Peyer's patch (tissue), 4 donors: ENCODE data around the gene DHODH. TPM values are rescaled to one million over a fixed set of nuclear protein-coding genes. Genes with fewer than 3 reads are reported as not detected.

ENCODE experiments used
- DNase-seq, 3 donors: peaks; one replicate each; pipeline ENCODE4 v3.0.0-alpha.2; 2017 to 2019
- H3K27ac ChIP-seq, 4 donors: fragments of 200-600 bp; sonication (generic); one replicate each; pipeline ENCODE4 v1.5.1; 2016 to 2019
- H3K27me3 ChIP-seq, 2 donors: fragments of 200-600 bp; sonication (generic); one replicate each; pipeline ENCODE4 v1.5.1; 2019
- H3K36me3 ChIP-seq, 3 donors: fragments of 200-600 bp; sonication (generic); one replicate each; pipeline ENCODE4 v1.5.1; 2016 to 2019
- H3K4me1 ChIP-seq, 4 donors: fragments of 200-600 bp; sonication (generic); one replicate each; pipeline ENCODE4 v1.5.1; 2016 to 2019
- H3K4me3 ChIP-seq, 4 donors: fragments of 200-600 bp; sonication (generic); 1 replicate in 3 of 4; 2 replicates in 1 of 4; pipeline ENCODE4 v1.5.1; 2016 to 2019; ENCODE audit warnings: mild to moderate bottlenecking in 1 of 4
- H3K9me3 ChIP-seq, 4 donors: fragments of 200-600 bp; sonication (generic); one replicate each; pipeline ENCODE4 v1.5.1; 2016 to 2019; ENCODE audit warnings: mild to moderate bottlenecking in 1 of 4
- CTCF ChIP-seq, 6 experiments: fragments of 450-650 bp in 4 of 6; fragments of 200-600 bp in 2 of 6; sonication (generic) in 1 of 6; IDR thresholded peaks; one replicate each; pipeline ENCODE4 v1.5.1; 2017 to 2019; ENCODE audit warnings: antibody characterized with exemption in 6 of 6, mild to moderate bottlenecking in 3 of 6, moderate library complexity in 1 of 6
- POLR2A ChIP-seq, 2 donors: fragments of 450-650 bp; IDR thresholded peaks; one replicate each; pipeline ENCODE4 v1.5.1; 2017; ENCODE audit warnings: antibody characterized with exemption in 2 of 2, mild to moderate bottlenecking in 2 of 2, moderate library complexity in 2 of 2
- total RNA-seq, 4 donors: library from RNA; depleted of rRNA; stranded (reverse); fragments of >200 nt; gene quantifications; one replicate each; pipeline ENCODE4 v1.1.0, GENCODE V29; 2016

Gene DHODH
- total RNA-seq = 1 to 10 TPM in 3 of 4 donors, under 1 TPM in 1; 0.88 to 8.9 (median 5.8) TPM

GRCh38 chr16:72008424-72009216 lies at the start of gene DHODH:
Gene DHODH (plus strand): TSS chr16:72008744. CDS start chr16:72008765, 21 bp downstream.
- Histone ChIP-seq H3K27ac (peak within 1 kb of the TSS; percentile 44 to 84 (median 54)), H3K4me1 (peaks cover 0 to 4% (median 0%) of the 10 kb centered on the region in 4 donors), H3K36me3 (no peaks in the 10 kb centered on the region), H3K27me3 (no peaks in the 10 kb centered on the region), H3K9me3 (no peaks in the 10 kb centered on the region), H3K4me3 (peak within 1 kb of the TSS; percentile 85 to 97 (median 92))
- TF ChIP-seq CTCF (IDR thresholded peaks at IDR 0.05) (peak in 3 of 6 experiments; percentile 4 to 15 (median 9)), POLR2A (IDR thresholded peaks at IDR 0.05) (peak in 1 of 2 donors; percentile 33)
- peak; percentile 96 to 99 (median 98) for DNase-seq

GRCh38 chr16:71961066-71962039 lies 47.2 kb upstream of the DHODH start:
- no peak overlapping the region for H3K27ac ChIP-seq
- no peaks in the 10 kb centered on the region for H3K4me1 ChIP-seq
- H3K36me3 ChIP-seq = no peaks in the 10 kb centered on the region
- no peaks in the 10 kb centered on the region for H3K9me3 ChIP-seq
- no peaks in the 10 kb centered on the region for H3K27me3 ChIP-seq
- H3K4me3 ChIP-seq = no peak overlapping the region
- TF ChIP-seq POLR2A (IDR thresholded peaks at IDR 0.05) = no peak
- peak; percentile 47 to 85 (median 80) for TF ChIP-seq CTCF (IDR thresholded peaks at IDR 0.05)
- peak; percentile 76 to 94 (median 87) for DNase-seq

- Histone ChIP-seq H3K4me3 (no peak overlapping the region), H3K9me3 (no peaks in the 10 kb centered on the region)
- DNase-seq = no peak
Observed at GRCh38 chr16:71963125-71963875, 45.2 kb upstream of the DHODH start.

GRCh38 chr16:71965223-71965622 lies 43.3 kb upstream of the DHODH start:
- DNase-seq = no peak

More at GRCh38 chr16:71963125-71963875, 45.2 kb upstream of the DHODH start:
- H3K27me3 ChIP-seq = no peaks in the 10 kb centered on the region
- H3K27ac ChIP-seq = no peak overlapping the region
- no peaks in the 10 kb centered on the region for H3K4me1 ChIP-seq
- H3K36me3 ChIP-seq = no peaks in the 10 kb centered on the region
- TF ChIP-seq POLR2A (IDR thresholded peaks at IDR 0.05) = no peak
- TF ChIP-seq CTCF (IDR thresholded peaks at IDR 0.05) = no peak

More at GRCh38 chr16:71965223-71965622, 43.3 kb upstream of the DHODH start:
- H3K9me3 ChIP-seq = no peaks in the 10 kb centered on the region
- H3K4me3 ChIP-seq = no peak overlapping the region
- H3K4me1 ChIP-seq = no peaks in the 10 kb centered on the region
- no peaks in the 10 kb centered on the region for H3K27me3 ChIP-seq
- TF ChIP-seq POLR2A (IDR thresholded peaks at IDR 0.05) = no peak
- no peak for TF ChIP-seq CTCF (IDR thresholded peaks at IDR 0.05)
- no peak overlapping the region for H3K27ac ChIP-seq
- no peaks in the 10 kb centered on the region for H3K36me3 ChIP-seq
